OCI-LY1 (cell line): ENCODE results near the gene TRIM2.

Source experiments
- EZH2 ChIP-seq: fragments of 200-600 bp; sonication (generic), shearing (Covaris generic); IDR thresholded peaks from 2 replicates; pipeline ENCODE4 v1.8.0; 2017; ENCODE audit warnings: borderline replicate concordance, mixed run types, mild to moderate bottlenecking, antibody characterized with exemption, low read length, moderate library complexity, mixed read lengths
- TF ChIP-seq, protein P1 (sequence below): fragments of 200-600 bp; sonication (generic), shearing (Covaris generic); IDR thresholded peaks from 2 replicates; pipeline ENCODE4 v1.5.1; 2017; ENCODE audit warnings: mild to moderate bottlenecking, antibody characterized with exemption, low read length, moderate library complexity, mixed read lengths

DNA sequence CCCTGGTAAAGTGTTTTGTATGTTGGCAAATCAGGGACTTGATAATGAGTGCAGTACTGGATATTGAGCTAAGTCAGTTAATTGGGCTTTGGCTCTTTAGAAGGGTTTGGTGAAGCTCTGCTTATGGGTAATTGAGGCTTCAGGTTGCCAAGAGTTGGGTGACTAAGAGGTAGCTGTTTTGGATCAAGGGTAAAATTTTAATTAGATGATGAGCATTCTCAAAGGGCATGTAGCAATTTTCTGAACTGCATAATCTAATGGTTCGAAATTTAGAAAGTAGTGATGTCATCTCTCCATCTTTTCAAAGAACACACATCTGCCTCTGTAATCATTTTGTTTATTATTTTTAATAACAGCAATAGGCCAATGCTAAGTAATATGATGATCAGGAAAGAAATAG, 5.5 kb upstream of the TRIM2 start:
- no peak for TF ChIP-seq EZH2
- TF ChIP-seq, protein P1, sequence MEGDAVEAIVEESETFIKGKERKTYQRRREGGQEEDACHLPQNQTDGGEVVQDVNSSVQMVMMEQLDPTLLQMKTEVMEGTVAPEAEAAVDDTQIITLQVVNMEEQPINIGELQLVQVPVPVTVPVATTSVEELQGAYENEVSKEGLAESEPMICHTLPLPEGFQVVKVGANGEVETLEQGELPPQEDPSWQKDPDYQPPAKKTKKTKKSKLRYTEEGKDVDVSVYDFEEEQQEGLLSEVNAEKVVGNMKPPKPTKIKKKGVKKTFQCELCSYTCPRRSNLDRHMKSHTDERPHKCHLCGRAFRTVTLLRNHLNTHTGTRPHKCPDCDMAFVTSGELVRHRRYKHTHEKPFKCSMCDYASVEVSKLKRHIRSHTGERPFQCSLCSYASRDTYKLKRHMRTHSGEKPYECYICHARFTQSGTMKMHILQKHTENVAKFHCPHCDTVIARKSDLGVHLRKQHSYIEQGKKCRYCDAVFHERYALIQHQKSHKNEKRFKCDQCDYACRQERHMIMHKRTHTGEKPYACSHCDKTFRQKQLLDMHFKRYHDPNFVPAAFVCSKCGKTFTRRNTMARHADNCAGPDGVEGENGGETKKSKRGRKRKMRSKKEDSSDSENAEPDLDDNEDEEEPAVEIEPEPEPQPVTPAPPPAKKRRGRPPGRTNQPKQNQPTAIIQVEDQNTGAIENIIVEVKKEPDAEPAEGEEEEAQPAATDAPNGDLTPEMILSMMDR: no peak
